Lower leg skin (tissue), 4 donors: ENCODE measurements around the gene ZC3H13. TPM values are rescaled to one million over a fixed set of nuclear protein-coding genes. Genes with fewer than 3 reads are reported as not detected.

Experiments
- DNase-seq, 2 donors: peaks; one replicate each; pipeline ENCODE4 v3.0.0-alpha.2; 2019; ENCODE audit warnings: low spot score in 2 of 2
- H3K4me3 ChIP-seq: fragments of 200-600 bp; sonication (generic); 2 replicates; pipeline ENCODE4 v1.5.1; 2017; ENCODE audit warnings: mild to moderate bottlenecking, low read depth; ENCODE audit not compliant: poor library complexity, severe bottlenecking
- CTCF ChIP-seq, 3 donors: fragments of 450-650 bp; IDR thresholded peaks; one replicate each; pipeline ENCODE4 v1.5.1; 2016; ENCODE audit warnings: antibody characterized with exemption in 3 of 3, mild to moderate bottlenecking in 3 of 3, moderate library complexity in 2 of 3
- POLR2A ChIP-seq, 2 donors: fragments of 450-650 bp; IDR thresholded peaks; one replicate each; pipeline ENCODE4 v1.6.1; 2016 to 2017; ENCODE audit warnings: antibody characterized with exemption in 2 of 2, mild to moderate bottlenecking in 1 of 2, moderate library complexity in 1 of 2
- WGBS, 2 donors: methylation state at CpG; one replicate each; pipeline ENCODE4 v1.1.5; 2018; 5-methylcytosine and 5-hydroxymethylcytosine counted together
- intact Hi-C: fragments of 100-400 bp; cut with DNase I; formaldehyde crosslinking; loops from one replicate; pipeline ENCODE4 v1.15.0; 2023; ENCODE audit warnings: low total_unique reads
- total RNA-seq, 4 donors: library from RNA; depleted of rRNA; stranded (reverse); fragments of >200 nt; gene quantifications; one replicate each; pipeline ENCODE4 v1.1.0, GENCODE V29; 2016

Gene ZC3H13
- total RNA-seq, 4 donors from 2014 or later: 21.1 to 42.5 (median 25.3) TPM

- no peak overlapping the region for H3K4me3 ChIP-seq
- intact Hi-C loops: no loop called here
- no peak for DNase-seq
- TF ChIP-seq POLR2A (IDR thresholded peaks at IDR 0.05) (no peak), CTCF (IDR thresholded peaks at IDR 0.05) (no peak)
These were observed 20.2 kb downstream of the ZC3H13 start for GRCh38 chr13:46032341-46032740.

DNA sequence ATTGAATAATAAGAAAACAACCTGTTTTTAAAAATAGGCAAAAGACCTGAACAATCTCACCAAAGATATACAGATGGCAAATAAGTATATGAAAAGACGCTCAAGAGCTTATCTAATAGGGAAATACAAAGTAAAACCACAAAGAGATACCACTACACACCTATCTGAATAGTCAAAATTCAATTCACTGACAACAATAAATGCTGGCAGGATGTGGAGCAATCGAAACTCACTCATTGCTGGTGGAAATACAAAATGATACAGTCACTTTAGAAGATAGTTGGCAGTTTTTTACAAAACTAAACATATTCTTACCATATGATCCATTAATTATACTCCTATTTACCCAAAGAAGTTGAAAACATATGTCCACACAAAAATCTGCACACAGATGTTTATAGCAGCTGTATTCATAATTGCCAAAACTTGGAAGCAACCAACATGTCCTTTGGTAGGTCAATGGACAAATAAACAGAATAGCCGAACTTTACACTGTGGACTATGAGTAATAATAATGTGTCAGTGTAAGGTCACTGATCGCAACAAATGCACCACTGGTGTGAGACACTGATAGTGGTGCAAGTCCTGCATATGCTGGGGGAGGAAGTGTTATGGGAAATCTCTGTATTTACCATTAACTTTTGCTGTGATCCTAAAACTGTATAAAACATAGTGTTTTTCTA is 20.8 kb downstream of the ZC3H13 start:
- 83 to 90% methylated on average over 4 of the region's 4 CpGs for WGBS, 2 donors
- no peak for DNase-seq
- no peak overlapping the region for H3K4me3 ChIP-seq
- intact Hi-C loops: no loop called here
- TF ChIP-seq CTCF (IDR thresholded peaks at IDR 0.05) (no peak), POLR2A (IDR thresholded peaks at IDR 0.05) (no peak)

DNA sequence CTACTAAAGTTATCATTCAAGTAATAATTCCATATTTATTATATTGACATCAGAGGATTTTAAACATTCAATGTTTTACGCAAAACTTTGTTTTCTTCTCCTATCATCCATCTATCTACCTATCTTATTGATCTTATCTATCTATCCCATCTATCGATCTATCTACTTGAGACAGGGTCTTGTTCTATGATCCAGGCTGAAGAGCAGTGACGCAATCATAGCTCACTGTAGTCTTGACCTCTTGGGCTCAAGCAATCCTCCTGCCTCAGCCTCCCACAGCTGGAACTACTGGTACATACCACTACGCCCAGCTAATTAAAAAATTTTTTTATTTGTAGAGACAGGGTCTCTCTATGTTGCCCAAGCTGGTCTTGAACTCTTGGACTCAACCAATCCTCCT is 27.4 kb downstream of the ZC3H13 start:
- DNase-seq: no peak
- 97 to 98% methylated on average over 4 of the region's 4 CpGs for WGBS, 2 donors
- H3K4me3 ChIP-seq: no peak overlapping the region
- intact Hi-C loops: no loop called here
- TF ChIP-seq CTCF (IDR thresholded peaks at IDR 0.05): no peak
- no peak for TF ChIP-seq POLR2A (IDR thresholded peaks at IDR 0.05)

GRCh38 chr13:46022481-46022880 is 30.1 kb downstream of the ZC3H13 start:
- H3K4me3 ChIP-seq: no peak overlapping the region
- TF ChIP-seq POLR2A (IDR thresholded peaks at IDR 0.05) (no peak), CTCF (IDR thresholded peaks at IDR 0.05) (no peak)
- intact Hi-C loops: no loop called here
- 93 to 94% methylated on average over 2 of the region's 2 CpGs for WGBS, 2 donors
- DNase-seq: no peak

DNA sequence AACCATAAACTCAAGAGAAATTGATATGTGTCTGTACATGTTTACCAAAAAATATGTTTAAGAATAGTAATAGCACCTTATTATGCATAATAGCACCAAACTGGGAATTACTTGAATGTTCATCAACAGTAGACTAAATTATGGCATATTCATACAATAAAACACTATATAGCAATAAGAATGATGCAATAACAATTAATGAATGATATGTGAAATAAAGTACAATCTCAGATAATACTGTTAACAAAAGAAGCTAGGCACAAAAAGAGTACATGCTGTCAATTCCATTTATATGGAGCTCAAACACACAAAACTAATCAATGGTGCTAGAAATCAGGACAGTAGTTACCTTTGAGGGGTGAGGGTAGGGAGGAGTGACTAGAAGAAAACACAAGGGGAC is 36.3 kb downstream of the ZC3H13 start:
- TF ChIP-seq POLR2A (IDR thresholded peaks at IDR 0.05) (no peak), CTCF (IDR thresholded peaks at IDR 0.05) (no peak)
- intact Hi-C loops: no loop called here
- DNase-seq: no peak
- H3K4me3 ChIP-seq: no peak overlapping the region

DNA sequence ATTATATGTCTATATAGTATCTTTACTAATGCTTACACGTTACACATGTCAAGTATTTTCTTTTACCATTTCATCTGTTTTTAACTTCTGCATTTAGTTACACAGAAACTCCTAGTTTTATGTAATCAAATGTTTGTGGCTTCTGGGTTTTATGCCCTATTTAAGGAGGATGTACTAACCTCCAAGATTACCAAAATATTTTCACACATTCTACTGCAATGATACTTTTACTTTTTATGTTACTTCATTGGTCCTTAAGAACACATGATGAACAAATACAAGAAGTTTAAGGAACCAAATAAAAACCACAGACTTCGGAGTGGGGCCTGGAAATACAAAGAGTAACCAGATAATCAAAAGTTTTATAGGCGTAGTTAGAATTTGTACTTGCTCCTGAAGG is 37.2 kb downstream of the ZC3H13 start:
- no peak overlapping the region for H3K4me3 ChIP-seq
- no peak for DNase-seq
- WGBS, 2 donors: 91 to 93% methylated on average over 3 of the region's 3 CpGs
- TF ChIP-seq POLR2A (IDR thresholded peaks at IDR 0.05) (no peak), CTCF (IDR thresholded peaks at IDR 0.05) (no peak)
- intact Hi-C loops: no loop called here
